Neural cell (in vitro differentiated cells): ENCODE results near the gene SIX1.

ENCODE experiments used
- EP300 ChIP-seq: fragments of 450-650 bp; conservative IDR thresholded peaks from 2 replicates; pipeline ENCODE4 v1.6.1; 2014; ENCODE audit warnings: antibody characterized with exemption, mild to moderate bottlenecking, moderate library complexity; ENCODE audit not compliant: poor library complexity, severe bottlenecking
- TF ChIP-seq, protein P1 (sequence below): fragments of 450-650 bp; IDR thresholded peaks from 2 replicates; pipeline ENCODE4 v1.5.1; 2014; ENCODE audit warnings: antibody characterized with exemption, mild to moderate bottlenecking, moderate library complexity; ENCODE audit not compliant: poor library complexity, severe bottlenecking

DNA sequence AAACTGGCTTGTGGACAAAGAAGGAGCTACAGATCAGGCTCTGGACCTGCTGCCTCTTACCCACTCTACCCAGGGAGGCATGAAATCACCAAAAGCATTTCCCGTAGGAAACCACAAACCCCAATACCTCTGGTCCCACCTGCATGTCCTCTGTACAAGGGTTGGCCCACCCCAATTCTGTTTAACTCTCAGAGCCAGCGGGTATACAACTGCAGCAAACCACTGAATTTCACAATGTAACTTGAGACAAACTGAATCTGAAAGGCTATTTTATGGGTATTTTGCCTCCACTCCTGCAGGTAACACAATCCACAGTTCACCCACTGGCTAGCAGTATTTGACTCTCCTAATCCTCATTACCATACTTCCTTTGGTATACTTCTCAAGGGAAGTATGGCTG, 16.5 kb downstream of the SIX1 start:
- TF ChIP-seq, protein P1, sequence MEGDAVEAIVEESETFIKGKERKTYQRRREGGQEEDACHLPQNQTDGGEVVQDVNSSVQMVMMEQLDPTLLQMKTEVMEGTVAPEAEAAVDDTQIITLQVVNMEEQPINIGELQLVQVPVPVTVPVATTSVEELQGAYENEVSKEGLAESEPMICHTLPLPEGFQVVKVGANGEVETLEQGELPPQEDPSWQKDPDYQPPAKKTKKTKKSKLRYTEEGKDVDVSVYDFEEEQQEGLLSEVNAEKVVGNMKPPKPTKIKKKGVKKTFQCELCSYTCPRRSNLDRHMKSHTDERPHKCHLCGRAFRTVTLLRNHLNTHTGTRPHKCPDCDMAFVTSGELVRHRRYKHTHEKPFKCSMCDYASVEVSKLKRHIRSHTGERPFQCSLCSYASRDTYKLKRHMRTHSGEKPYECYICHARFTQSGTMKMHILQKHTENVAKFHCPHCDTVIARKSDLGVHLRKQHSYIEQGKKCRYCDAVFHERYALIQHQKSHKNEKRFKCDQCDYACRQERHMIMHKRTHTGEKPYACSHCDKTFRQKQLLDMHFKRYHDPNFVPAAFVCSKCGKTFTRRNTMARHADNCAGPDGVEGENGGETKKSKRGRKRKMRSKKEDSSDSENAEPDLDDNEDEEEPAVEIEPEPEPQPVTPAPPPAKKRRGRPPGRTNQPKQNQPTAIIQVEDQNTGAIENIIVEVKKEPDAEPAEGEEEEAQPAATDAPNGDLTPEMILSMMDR = no peak
- no peak for TF ChIP-seq EP300
